ENCODE data around the gene PPP1R14C. TPM values are rescaled to one million over a fixed set of nuclear protein-coding genes. Genes with fewer than 3 reads are reported as not detected.
A peak's percentile ranks its signal among the peaks of the same experiment; 100 is the strongest.

The PPP1R14C gene
- total RNA-seq, 2 donors from 2014 or later = 0.16 TPM; not detected in 1

DNA sequence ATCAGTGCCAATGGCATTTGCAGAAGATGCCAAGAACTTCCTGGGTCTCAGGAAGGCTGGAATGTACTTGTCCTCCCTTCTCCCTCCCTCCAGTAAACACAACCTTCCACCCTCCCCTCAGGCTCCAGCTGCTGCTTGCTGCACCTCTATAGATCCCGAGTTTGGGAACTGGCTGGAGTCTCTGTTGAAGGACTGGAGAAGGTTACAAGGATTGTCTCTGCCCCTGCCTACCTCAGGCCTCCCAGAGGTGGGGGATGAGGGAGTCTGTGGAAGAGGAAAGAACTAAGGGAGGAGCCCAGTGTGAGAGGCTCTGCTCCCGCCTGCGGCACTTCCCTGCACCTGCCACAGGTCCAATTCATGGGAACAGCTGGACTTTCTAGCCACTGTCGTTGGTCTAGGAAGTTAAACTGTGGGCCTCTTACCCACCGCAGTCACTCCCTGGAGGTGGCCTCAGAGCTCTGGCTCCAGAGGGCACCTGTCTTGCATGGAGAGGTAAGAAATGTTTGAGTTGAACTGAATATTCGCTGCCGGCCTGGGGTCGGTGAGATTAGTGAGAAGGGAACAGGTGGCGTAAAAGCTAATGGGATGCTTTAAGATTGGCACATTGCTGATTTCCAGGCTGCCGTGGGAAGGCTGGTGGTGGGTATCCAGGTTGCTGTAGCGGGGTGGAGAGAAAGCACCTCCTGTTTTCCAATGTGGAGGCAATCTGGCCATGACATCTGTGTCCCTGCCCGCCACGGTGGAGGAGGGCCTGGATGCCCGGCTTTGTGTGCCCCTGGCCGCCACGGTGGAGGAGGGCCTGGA, 54.3 kb downstream of the PPP1R14C start:
- no peak overlapping the region for H3K27ac Mint-ChIP-seq
- H3K9me3 Mint-ChIP-seq = no peaks in the 10 kb centered on the region
- no peaks in the 10 kb centered on the region for H3K36me3 Mint-ChIP-seq
- no peak for ATAC-seq
- no peak for DNase-seq (ENCODE audit: low spot score in 2 of 2)

DNA sequence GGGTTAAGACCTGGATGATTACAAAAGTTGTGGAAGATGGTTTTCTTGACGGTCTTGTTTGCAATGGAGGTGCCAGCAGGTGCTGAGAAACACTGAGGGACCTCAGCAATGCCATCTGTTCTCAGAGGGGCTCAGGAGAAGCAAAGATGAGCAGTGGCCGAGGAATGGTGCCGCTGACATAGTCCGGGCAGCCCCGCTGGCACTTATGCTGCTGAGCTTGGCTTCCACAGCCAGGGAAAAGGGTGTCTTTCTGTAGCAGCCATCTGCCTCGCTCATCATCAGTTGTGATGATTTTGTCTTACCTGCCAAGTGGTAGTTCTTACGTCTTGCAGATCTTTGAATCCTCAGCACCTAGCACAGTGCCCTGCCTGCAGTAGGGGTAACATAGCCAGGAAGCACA, 55.7 kb downstream of the PPP1R14C start:
- DNase-seq (ENCODE audit: low spot score in 2 of 2) = no peak
- no peak for ATAC-seq
- Mint-ChIP-seq H3K27ac (no peak overlapping the region), H3K9me3 (no peaks in the 10 kb centered on the region), H3K36me3 (no peaks in the 10 kb centered on the region)

DNA sequence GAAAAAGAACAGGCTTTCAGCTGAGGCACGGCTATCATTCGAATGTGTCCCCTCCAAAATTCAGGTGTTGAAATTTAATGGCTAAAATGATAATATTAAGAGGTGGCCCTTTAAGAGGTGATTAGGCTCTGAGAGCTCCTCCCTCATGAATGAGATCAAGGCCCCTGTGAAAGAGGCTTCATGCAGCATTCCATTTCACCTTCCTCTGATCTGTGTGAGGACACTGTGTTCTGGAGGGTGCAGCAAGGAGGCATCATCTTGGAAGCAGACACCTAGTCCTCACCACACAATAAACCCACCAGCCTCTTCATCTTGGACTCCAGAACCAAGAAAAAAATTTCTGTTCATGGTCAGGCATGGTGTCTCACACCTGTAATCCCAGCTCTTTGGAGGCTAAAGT, 56.4 kb downstream of the PPP1R14C start:
- DNase-seq (ENCODE audit: low spot score in 2 of 2) = no peak
- H3K27ac Mint-ChIP-seq = no peak overlapping the region
- H3K36me3 Mint-ChIP-seq = no peaks in the 10 kb centered on the region
- H3K9me3 Mint-ChIP-seq = no peaks in the 10 kb centered on the region
- ATAC-seq = no peak

DNA sequence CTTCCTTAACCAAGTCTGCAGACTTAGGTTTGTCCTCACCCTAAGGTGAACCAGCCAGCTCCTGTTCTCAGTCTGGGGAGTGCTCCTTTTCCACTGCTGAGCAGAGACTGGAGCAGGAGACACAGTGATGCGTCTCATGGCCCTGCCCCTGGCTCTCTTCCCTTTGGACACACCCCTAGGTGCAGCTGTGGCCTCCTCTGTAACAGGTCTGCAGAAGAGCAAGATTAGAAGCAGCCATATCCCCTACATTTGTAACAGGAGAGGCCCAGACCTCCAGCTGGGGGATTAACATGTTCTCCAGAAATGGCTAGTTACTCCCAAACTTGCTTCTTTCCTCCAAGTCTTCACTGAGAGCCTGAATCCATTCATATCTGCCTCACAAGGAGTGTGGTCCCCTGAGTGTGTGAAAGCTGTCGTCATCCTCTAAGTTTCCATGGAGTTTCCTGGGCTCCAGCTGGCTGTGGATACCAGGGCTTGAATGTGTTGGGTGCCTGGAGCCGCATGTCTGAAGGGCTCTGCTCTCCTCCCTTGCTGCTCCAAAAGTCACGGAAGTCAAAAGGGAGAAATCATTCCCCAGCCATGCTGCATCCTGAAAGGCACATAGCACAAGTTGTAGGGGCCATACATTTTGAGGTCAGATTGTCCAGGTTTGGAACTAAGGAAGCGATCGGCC, 57.7 kb downstream of the PPP1R14C start:
- DNase-seq (ENCODE audit: low spot score in 2 of 2) (no peak), ATAC-seq (no peak)
- Mint-ChIP-seq H3K36me3 (no peaks in the 10 kb centered on the region), H3K9me3 (no peaks in the 10 kb centered on the region), H3K27ac (no peak overlapping the region)

DNA sequence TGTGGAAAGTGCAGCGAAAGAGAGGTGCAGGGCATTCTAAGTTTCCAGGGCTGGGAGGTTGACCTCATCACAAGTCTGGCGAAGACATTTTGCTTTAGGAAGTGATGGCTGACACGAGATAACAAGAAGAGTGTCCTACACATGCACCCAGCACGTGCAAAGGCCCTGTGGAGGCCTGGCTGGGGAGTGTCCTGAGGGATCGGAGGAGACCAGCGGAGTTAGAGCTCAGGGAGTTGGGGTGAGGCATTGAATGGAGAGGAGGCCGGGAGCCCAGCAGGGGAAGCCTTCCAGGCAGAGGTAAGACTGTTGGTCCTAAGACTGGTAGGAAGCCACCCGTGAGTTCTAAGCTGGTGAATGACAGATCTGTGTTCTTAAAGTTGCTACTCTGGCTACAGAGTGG, 58.4 kb downstream of the PPP1R14C start:
- ATAC-seq = no peak
- peak overlapping the region in 1 of 2 donors; percentile 85 for H3K27ac Mint-ChIP-seq
- H3K9me3 Mint-ChIP-seq = no peaks in the 10 kb centered on the region
- H3K36me3 Mint-ChIP-seq = no peaks in the 10 kb centered on the region
- no peak for DNase-seq (ENCODE audit: low spot score in 2 of 2)

DNA sequence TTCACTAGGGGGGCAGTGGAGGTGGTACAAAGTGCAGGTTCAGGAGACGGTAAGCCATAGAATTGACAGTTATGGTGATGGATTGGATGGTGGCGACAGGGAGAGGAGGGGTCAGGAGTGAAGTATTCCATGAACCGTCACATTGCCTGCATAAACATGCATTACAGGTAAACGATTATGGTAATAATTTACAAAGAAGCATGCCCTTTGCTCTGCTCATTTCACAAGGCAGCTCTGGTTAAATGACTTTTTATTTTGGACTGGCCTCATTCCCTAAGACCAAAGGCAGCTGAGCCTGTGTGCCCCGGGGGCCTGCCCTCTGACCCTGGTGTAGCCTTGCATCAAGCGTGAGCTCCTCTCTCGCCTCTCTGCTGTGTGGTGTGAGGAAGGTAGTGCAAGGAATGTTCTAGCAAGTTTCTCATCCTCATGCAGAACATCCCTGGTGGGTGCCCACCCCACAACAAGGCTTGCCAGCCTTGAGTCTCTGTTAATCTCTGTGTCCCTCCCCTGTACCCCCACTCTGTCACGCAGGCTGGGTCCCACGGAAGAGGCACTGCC, 59.0 kb downstream of the PPP1R14C start:
- ATAC-seq (no peak), DNase-seq (ENCODE audit: low spot score in 2 of 2) (no peak)
- Mint-ChIP-seq H3K9me3 (no peaks in the 10 kb centered on the region), H3K27ac (peak overlapping the region in 1 of 2 donors; percentile 85), H3K36me3 (no peaks in the 10 kb centered on the region)

DNA sequence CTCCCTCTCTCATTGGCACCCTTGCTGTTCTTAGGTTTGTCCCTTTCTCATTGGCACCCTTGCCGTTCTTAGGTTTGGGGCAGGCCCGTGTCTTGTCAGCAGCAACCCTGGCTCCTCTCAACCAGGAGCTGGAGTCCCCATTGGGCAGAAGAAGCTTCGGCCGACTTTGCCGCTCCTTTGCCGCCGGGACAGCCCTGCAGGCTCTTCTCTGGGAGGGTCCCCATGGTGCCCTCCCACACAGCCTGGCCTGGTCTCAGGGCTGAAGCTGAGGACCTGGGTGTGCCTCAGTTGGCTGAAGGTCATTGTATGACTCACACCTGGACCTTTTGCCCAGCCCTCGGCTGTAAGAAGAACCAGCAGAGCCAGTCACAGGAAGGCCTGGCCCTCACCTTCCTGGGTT, 59.6 kb downstream of the PPP1R14C start:
- peak overlapping the region in 1 of 2 donors; percentile 61 for H3K27ac Mint-ChIP-seq
- DNase-seq (ENCODE audit: low spot score in 2 of 2) (no peak), ATAC-seq (no peak)
- no peaks in the 10 kb centered on the region for H3K36me3 Mint-ChIP-seq
- H3K9me3 Mint-ChIP-seq = no peaks in the 10 kb centered on the region

DNA sequence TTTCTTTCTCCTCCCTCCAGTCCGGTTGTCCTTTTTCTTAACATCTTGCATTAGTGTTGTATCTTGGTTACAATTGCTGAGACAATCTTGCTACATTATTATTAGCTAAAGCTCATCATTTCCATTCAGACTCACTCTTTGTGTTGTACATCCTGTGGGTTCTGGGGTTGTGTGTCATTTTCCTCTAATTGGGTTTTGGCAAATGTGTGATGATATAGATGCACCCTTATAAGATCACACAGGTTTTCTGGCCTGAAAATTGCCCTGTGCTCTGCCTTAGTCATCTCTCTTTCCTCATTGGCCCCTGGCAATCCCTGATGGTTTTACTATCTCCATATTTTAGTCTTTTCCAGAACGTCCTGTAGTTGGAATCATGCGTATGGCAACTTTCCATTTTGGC, 60.1 kb downstream of the PPP1R14C start:
- DNase-seq (ENCODE audit: low spot score in 2 of 2) (no peak), ATAC-seq (no peak)
- H3K27ac Mint-ChIP-seq = no peak overlapping the region
- H3K36me3 Mint-ChIP-seq = no peaks in the 10 kb centered on the region
- no peaks in the 10 kb centered on the region for H3K9me3 Mint-ChIP-seq

DNA sequence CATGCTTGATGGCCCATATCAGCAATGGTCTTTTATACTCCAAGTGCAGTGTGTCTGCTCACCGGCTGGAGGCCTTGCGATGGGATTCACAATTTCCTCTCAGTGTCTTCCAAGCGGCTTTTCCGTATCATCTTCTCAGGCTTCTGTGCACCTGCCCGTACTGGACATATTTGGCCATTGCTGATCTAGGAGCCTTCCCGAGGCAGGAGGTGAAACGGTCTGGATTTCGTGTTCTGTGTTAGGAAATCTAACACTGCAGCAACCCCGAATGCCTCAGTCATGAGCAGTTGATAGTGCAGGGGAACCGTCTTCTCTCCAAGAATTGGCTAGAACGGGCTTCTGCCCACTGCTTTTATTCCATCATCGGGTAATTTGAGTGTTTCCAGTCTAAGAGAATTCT, 60.5 kb downstream of the PPP1R14C start:
- Mint-ChIP-seq H3K27ac (no peak overlapping the region), H3K9me3 (no peaks in the 10 kb centered on the region), H3K36me3 (no peaks in the 10 kb centered on the region)
- ATAC-seq = no peak
- DNase-seq (ENCODE audit: low spot score in 2 of 2) = no peak

DNA sequence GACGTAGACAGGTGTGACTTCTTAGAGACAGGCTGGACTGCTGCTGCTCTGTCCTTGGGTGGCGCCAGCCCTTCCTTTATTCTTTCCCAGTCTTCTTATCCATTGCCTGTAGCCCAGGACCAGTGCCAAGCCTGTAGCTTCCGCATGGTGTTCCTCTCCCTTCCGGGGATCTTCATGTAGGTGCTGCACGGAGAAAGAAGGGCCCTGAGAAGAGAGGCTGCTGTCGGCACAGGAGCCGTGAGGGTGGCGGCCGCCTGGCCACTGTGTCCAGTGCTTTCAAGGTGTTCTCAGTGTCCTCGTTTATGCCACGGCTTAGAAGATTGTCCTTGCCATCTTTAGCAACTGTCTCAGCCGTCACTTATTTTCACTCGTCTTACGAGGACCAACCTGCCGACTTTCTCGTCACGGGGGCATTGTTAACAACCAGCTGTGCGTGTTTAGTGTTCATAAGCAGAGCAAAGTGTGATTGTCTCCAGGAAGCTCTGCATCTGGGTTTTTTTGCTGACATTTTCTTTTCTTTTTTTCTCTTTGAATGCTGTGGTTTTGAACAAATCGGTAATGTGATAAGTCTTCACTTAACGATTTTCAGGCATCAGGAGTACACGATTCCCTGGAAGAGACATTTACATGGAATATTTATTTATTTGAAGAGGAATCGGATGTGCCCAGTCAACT, 61.2 kb downstream of the PPP1R14C start:
- ATAC-seq (no peak), DNase-seq (ENCODE audit: low spot score in 2 of 2) (no peak)
- Mint-ChIP-seq H3K36me3 (no peaks in the 10 kb centered on the region), H3K9me3 (no peaks in the 10 kb centered on the region), H3K27ac (no peak overlapping the region)

DNA sequence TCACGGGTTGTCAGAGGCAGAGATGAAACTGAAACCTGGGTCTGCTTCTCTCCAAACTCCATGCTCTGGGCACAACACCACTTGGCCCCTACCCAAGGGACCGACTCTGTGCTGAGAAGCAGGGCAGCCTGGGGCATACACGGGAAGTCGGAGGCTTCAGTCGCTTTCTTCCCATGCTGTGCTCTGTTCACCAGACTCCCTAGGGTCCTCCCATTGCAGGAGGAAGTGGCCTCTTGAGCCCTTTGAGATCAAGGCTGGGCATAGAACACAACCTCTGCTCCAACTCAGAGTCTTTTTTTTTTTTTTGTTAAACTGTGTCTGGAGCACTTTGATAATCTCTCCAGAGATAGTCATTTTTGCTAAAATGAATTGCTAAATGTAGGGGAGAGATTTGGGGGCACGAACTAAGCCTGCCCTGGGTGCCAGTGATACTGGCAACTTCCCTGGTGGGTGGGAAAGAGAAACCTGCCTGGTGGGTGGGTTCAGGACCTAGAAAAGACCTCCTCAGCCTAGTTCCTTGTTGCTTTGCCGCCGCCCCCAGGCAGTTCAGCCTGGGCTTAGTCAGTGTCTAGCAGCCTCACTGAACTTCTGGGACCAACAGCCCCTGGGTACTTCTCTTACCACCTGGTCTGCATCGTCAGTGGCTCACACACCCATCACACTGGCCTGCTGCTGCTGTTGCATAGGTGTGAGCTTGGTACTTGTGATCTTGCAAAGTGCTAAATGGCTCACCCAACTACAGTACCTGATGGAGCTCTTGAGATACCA, 62.0 kb downstream of the PPP1R14C start:
- no peak for DNase-seq (ENCODE audit: low spot score in 2 of 2)
- Mint-ChIP-seq H3K36me3 (no peaks in the 10 kb centered on the region), H3K27ac (no peak overlapping the region), H3K9me3 (no peaks in the 10 kb centered on the region)
- ATAC-seq = no peak

DNA sequence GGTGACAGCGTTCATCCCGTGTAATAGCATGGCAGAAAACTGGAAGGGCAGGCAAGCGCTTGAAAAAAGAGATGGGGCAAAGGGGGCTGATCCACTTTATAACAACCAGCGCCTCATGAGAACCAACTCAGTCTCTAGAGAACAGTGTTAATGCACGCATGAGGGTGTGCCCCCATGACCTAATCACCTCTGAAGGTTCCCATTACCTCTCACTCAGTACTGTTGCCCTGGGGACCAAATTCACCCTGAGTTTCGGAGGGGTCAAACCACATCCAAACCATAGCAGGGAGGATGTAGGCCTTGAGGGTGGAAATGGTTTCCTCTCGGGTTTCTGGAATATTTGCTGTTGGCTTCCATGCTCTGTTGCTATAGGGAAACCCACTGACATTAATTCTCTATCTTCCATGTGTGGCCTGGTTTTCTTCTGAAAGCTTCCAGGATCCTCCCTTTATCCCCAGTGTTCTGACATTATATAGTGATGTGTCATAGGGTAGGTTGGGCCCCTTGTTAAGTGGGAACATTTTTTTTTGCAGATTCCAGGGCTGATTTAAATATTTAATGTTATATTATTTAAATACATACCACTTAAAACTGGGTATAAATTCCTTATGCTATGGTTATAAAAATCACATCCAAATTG, 65.2 kb downstream of the PPP1R14C start:
- no peaks in the 10 kb centered on the region for H3K9me3 Mint-ChIP-seq
- DNase-seq (ENCODE audit: low spot score in 2 of 2) (no peak), ATAC-seq (no peak)
- H3K36me3 Mint-ChIP-seq = no peaks in the 10 kb centered on the region
- no peak overlapping the region for H3K27ac Mint-ChIP-seq

DNA sequence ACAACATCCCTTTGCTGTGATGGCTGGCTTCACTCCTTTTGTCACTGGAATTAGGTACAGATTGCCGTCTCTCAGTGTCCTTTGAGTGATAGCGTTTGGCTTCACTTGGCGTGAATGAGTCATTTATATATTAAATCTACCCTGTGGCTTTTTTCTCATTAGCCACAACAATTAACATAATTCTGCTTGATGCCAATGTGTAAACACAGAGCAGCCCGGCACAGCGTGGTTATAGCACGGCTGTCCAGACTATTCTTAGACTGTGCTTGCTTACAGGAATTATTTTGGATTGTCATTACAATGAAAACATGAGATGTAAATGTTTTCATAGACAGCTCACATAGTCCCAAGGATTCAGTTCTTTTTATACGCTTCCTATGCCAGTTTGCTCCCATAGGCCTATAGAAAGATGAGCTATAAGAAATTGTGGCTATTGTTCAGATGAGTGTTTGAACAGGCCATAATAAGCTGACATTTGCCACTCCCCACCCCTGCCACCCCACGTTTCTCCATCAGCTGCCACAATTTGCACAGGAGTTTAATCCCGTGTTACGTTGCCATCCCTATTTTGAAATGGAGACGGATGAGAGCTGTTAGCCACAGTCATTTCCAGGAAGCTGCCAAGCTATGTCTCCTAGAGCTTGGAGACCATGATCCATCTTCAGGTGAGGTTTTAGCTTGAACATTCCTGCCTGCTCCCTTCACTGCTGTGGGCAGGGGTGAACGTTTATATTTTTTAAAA, 65.9 kb downstream of the PPP1R14C start:
- H3K9me3 Mint-ChIP-seq = no peaks in the 10 kb centered on the region
- DNase-seq (ENCODE audit: low spot score in 2 of 2) = no peak
- no peak overlapping the region for H3K27ac Mint-ChIP-seq
- no peak for ATAC-seq
- no peaks in the 10 kb centered on the region for H3K36me3 Mint-ChIP-seq

DNA sequence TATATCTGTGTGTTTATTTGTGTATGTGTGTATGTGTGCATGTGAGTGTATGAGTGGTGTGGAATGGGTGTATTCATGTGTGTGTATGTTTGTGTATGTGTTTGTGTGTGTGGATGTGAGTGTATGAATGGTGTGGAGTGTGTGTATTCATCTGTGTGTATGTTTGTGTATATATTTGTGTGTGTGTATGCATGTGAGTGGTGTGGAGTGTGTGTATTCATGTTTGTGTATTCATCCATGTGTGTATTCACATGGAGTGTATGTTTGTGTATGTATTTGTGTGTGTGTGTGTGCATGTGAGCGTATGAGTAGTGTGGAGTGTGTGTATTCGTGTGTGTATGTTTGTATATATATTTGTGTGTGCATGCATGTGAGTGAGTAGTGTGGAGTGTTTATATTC, 66.6 kb downstream of the PPP1R14C start:
- H3K27ac Mint-ChIP-seq = no peak overlapping the region
- no peak for DNase-seq (ENCODE audit: low spot score in 2 of 2)
- no peak for ATAC-seq
- H3K9me3 Mint-ChIP-seq = no peaks in the 10 kb centered on the region
- no peaks in the 10 kb centered on the region for H3K36me3 Mint-ChIP-seq

DNA sequence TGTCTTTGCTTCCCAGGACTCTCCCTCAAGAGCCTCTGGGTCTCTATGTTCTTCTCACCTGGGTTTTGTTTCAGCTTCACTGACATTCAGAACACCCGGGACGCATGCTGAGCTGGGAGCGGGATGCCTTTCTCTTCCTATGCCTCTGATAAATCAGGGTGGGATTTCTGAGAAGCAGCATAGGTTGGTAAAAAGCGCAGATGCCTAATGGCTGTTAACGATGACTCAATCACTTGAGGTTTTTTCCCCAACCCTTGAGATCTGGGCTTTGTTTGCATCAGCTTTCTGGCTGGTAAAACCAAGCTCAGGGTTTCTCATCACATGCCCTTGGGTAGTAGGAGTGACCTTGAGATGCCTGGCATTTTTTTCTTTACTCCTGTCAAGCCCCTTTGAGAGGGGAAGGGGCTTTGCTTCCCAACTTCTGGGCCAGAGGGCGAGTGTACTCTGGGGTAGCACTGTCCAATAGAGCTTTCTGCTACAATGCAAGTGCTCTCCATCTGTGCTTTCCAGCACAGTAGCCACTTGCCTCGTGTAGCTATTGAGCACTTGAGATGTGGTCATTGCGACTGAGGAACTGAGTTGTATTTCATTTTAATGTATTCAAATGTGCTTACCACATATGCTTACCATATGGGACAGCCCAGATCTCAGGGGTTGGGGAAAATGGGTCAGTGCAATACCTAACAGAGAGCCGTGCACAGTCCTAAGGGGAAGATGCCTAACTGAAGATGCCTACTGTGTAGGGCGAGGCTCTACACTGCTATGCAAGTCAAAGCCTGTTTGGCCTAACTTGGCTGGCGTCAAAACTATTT, 69.1 kb downstream of the PPP1R14C start:
- ATAC-seq (no peak), DNase-seq (ENCODE audit: low spot score in 2 of 2) (no peak)
- Mint-ChIP-seq H3K27ac (no peak overlapping the region), H3K36me3 (no peaks in the 10 kb centered on the region), H3K9me3 (no peaks in the 10 kb centered on the region)
